ENCODE measurements around the gene FEM1C.

DNA sequence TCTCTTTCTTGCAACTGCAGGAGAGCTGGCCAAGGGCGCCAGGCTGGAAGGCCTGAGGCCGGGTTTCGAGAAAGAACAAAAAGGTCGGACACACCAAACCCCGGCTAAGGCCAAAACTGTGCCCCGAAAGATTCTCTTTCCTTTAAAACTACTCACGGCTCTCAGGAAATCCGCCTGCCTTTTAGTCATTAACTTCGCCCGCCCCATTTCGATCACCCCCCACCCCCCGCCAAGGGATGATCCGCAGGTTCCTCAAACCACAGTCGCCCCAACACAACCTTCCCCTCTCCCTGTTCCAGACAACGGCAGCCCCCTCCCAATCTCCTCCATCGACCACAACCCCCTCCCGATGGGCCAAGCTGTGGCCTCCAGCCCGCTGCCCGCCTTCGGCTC, 536 bp downstream of the FEM1C start:
- TF ChIP-seq TAF1 (IDR thresholded peaks at IDR 0.05; ENCODE audit: low read depth) (no peak), POLR2AphosphoS5 (IDR thresholded peaks at IDR 0.05) (no peak), CTCF (IDR thresholded peaks at IDR 0.05; ENCODE audit: poor library complexity, severe bottlenecking) (no peak), REST (IDR thresholded peaks at IDR 0.05; ENCODE audit: borderline replicate concordance) (no peak), RAD21 (conservative IDR thresholded peaks at IDR 0.05) (no peak), EZH2 (IDR thresholded peaks at IDR 0.05; ENCODE audit: borderline replicate concordance, insufficient read depth, low read length, poor library complexity, severe bottlenecking) (no peak), EP300 (conservative IDR thresholded peaks at IDR 0.05; ENCODE audit: poor library complexity, severe bottlenecking) (no peak), MXI1 (conservative IDR thresholded peaks at IDR 0.05; ENCODE audit: poor library complexity, severe bottlenecking) (no peak), SMC3 (conservative IDR thresholded peaks at IDR 0.05; ENCODE audit: poor library complexity) (no peak)

All from neural cell (in vitro differentiated cells).